A549 treated with CpdA at 1 μM for 4 hours (cell line): ENCODE results near the gene GYG1. TPM values are rescaled to one million over a fixed set of nuclear protein-coding genes. Genes with fewer than 3 reads are reported as not detected.

Experiments used
- total RNA-seq: library from RNA; stranded (reverse); fragments of 200-300 nt; extraction: Qiagen RNA extraction; gene quantifications from 5 replicates; pipeline ENCODE4 v1.2.3, GENCODE V29; 2022; ENCODE audit warnings: low read depth

GYG1 gene
- 34.2 to 43.0 TPM (median 35.5 TPM) in 5 replicates for total RNA-seq

GRCh38 chr3:148991219-148992026 lies at the start of gene GYG1:
TSS of gene GYG1 (plus strand) at chr3:148991540. CDS start at chr3:148991641, 101 bp downstream.

Other genes starting within 250 kb of the GYG1 start
- gene CPB1, start 163.7 kb upstream of the GYG1 start, total RNA-seq, result not detected in 5 replicates
- not detected in 5 replicates for gene CPA3, start 126.2 kb upstream of the GYG1 start, total RNA-seq
- 12.5 to 24.1 TPM (median 18.3 TPM) in 5 replicates for gene HLTF, start 95.0 kb downstream of the GYG1 start, total RNA-seq
- 35.8 to 41.0 TPM (median 37.1 TPM) in 5 replicates for gene HPS3, start 138.1 kb downstream of the GYG1 start, total RNA-seq
- gene CP, start 230.3 kb downstream of the GYG1 start, total RNA-seq, result 3.4 to 8.3 TPM (median 5.9 TPM) in 5 replicates